Measurements from ENCODE around the gene RASSF4. TPM values are rescaled to one million over a fixed set of nuclear protein-coding genes. Genes with fewer than 3 reads are reported as not detected.

The RASSF4 gene
- total and polyA plus RNA-seq, 3 donors from 2014 or later: 28.2 to 68.1 (median 53.1) TPM

DNA sequence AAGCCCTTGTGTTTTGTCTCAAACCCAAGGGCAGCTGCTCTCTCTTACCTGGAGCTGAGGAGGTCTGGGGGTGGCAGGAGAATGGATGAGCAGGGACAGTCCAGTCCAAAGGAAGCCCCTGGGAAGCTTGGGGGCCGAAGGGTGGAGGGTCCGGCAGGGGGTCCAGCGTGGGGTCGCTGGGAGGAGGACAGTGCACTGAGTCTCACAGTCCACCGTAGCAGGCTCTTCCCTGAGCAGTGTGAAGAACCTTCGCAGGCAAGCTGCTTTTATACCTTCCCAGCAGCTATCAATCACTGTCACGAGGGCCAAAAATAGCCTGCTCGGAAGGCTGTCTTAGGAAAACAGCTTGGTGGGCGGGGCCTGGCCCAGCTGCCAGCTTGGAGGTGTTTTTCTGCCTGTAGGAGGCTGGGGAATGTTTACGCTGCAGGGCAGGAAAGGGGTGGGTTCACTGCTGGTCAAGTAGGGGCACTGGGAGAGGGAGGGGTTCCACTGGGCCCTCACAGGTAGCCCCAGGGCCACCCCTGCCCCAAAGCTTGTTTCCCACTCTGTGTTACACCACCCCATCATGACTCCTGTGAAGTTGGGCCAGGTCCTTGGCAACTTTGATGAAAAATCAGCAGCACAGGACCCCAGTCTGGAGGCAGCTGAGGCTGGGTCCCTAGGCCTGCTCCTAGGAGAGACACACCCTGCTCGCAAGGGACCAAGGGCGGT lies 19.1 kb downstream of the RASSF4 start, which contains the start of gene DEPP1:
Gene DEPP1, minus strand, starts transcription at position 240 of the 711 bp plus-strand sequence. CDS start 779 bp downstream, outside the sequence.
- TF ChIP-seq POLR2A (IDR thresholded peaks at IDR 0.05): peak; percentile 76
- TF ChIP-seq, protein P1, sequence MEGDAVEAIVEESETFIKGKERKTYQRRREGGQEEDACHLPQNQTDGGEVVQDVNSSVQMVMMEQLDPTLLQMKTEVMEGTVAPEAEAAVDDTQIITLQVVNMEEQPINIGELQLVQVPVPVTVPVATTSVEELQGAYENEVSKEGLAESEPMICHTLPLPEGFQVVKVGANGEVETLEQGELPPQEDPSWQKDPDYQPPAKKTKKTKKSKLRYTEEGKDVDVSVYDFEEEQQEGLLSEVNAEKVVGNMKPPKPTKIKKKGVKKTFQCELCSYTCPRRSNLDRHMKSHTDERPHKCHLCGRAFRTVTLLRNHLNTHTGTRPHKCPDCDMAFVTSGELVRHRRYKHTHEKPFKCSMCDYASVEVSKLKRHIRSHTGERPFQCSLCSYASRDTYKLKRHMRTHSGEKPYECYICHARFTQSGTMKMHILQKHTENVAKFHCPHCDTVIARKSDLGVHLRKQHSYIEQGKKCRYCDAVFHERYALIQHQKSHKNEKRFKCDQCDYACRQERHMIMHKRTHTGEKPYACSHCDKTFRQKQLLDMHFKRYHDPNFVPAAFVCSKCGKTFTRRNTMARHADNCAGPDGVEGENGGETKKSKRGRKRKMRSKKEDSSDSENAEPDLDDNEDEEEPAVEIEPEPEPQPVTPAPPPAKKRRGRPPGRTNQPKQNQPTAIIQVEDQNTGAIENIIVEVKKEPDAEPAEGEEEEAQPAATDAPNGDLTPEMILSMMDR (IDR thresholded peaks at IDR 0.05): no peak
- DNase-seq: peak; percentile 97
- Histone ChIP-seq H3K27me3 (no peaks in the 10 kb centered on the region), H3K9me3 (no peaks in the 10 kb centered on the region), H3K36me3 (ENCODE audit: low read depth, missing control alignments) (no peaks in the 10 kb centered on the region), H3K4me1 (peaks cover 59% of the 10 kb centered on the region), H3K4me3 (peak within 1 kb of the TSS; percentile 49 to 77), H3K27ac (peak within 1 kb of the TSS; percentile 81 to 88)
- WGBS, 2 donors: 34 to 44% methylated on average over 10 to 12 of the region's 12 CpGs
- intact Hi-C loops (cut with DNase I; ENCODE audit: low total_unique reads): loop anchor here (5.0 kb wide), 1 partner anchor 46 kb away; no protein-coding TSS in a partner anchor

DNA sequence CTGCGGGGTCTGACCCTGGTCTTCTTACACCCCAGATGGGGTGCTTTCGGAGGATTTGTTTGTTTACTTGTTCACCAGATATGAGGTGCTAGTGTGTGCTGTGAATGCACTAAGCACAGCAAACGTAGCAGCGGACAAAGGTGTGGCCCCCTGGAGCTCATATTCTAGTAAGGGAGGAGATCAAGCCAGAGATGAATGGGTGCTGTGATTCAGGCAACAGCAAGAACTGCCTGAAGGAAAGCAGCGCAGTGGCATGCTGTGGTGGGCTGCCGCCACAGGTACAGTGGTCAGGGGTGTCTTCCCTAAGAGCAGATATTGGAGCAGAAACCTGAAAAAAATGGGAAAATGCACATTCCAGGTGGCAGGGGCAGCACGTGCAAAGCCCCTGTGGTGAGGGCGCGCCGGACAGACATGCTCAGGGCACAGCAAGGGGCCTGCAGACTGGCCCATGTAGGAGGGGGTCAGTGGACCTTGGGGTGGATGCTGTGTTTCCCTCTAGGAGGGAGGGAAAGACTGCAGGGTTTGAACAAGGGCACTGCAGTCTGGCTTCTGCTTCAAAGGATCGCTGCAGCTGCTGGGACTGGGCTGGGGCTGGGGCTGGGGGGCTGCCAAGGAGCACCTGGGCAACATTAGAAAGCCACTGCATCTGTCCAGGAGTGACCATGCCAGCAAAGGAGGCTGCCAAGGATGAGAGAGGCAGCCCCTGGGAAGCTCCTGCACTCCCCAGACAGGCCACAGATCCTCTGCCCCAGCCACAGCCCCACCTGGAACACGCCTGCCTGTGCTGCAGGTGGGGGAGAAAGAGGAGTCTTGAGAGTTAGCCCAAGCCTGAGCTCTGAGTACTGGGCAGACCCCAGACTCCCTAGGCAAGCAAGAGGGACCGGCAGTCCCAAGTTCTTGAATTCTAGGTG lies 19.9 kb downstream of the RASSF4 start:
- H3K27ac ChIP-seq: peak overlapping the region; percentile 81 to 88
- H3K27me3 ChIP-seq: no peaks in the 10 kb centered on the region
- intact Hi-C loops (cut with DNase I; ENCODE audit: low total_unique reads): loop anchor here (5.0 kb wide), 1 partner anchor 47 kb away; no protein-coding TSS in a partner anchor
- H3K9me3 ChIP-seq: no peaks in the 10 kb centered on the region
- H3K4me3 ChIP-seq: no peak overlapping the region
- peaks cover 53% of the 10 kb centered on the region for H3K4me1 ChIP-seq
- TF ChIP-seq, protein P1 (IDR thresholded peaks at IDR 0.05): no peak
- TF ChIP-seq POLR2A (IDR thresholded peaks at IDR 0.05): no peak
- no peak for DNase-seq
- 87 to 91% methylated on average over 11 to 13 of the region's 13 CpGs for WGBS, 2 donors
- no peaks in the 10 kb centered on the region for H3K36me3 ChIP-seq (ENCODE audit: low read depth, missing control alignments)

DNA sequence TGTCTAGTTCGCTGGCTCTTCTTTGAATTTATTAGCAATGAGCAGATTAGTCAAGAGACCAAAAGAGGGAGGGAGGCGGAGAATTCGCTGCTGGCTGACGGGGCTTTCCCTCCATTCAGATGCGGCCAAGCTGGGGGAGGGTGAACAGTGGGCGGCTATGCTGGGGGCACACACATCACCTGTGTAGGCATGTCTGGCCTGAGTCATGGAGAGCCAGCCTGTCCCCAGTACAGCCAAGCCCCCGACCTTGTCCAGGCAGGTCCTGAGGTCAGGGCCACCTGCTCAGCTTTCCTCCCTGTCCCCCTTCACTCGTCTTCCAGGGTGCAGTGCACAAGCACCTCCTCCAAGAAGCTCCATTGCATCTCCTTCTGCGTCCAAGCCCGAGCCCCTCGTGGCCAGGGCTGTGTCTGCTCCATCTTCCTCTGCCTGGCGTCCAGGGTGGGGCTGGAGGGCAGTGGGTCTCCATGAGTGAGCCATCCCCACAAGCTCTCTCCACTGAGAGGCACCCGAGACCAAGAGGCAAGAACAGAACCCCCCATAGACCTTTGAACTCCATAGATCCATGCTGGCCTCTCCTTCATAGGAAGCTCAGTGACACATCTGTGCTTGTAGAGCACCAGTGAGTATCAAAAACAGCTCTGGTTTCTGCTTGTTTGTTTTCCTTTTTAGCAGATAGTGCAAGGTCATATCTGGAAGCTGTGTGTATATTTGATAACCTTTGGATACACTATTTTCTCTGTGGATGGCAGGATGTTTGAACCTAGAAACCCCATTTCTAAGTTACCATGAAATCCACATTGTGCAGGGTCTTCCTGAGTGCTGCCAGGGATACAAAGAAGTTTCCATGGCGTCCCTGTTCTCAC lies 20.9 kb downstream of the RASSF4 start:
- intact Hi-C loops (cut with DNase I; ENCODE audit: low total_unique reads): no loop called here
- no peaks in the 10 kb centered on the region for H3K27me3 ChIP-seq
- TF ChIP-seq, protein P1 (IDR thresholded peaks at IDR 0.05): no peak
- no peak for TF ChIP-seq POLR2A (IDR thresholded peaks at IDR 0.05)
- peaks cover 61% of the 10 kb centered on the region for H3K4me1 ChIP-seq
- H3K36me3 ChIP-seq (ENCODE audit: low read depth, missing control alignments): no peaks in the 10 kb centered on the region
- H3K27ac ChIP-seq: peak overlapping the region; percentile 81 to 88
- no peak for DNase-seq
- no peaks in the 10 kb centered on the region for H3K9me3 ChIP-seq
- 78 to 86% methylated on average over 8 to 14 of the region's 14 CpGs for WGBS, 2 donors
- no peak overlapping the region for H3K4me3 ChIP-seq
